Measurements from ENCODE around the gene ANKRD33. TPM values are rescaled to one million over a fixed set of nuclear protein-coding genes. Genes with fewer than 3 reads are reported as not detected.

The ANKRD33 gene
- total RNA-seq, 1 experiment from 2014 or later = not detected

DNA sequence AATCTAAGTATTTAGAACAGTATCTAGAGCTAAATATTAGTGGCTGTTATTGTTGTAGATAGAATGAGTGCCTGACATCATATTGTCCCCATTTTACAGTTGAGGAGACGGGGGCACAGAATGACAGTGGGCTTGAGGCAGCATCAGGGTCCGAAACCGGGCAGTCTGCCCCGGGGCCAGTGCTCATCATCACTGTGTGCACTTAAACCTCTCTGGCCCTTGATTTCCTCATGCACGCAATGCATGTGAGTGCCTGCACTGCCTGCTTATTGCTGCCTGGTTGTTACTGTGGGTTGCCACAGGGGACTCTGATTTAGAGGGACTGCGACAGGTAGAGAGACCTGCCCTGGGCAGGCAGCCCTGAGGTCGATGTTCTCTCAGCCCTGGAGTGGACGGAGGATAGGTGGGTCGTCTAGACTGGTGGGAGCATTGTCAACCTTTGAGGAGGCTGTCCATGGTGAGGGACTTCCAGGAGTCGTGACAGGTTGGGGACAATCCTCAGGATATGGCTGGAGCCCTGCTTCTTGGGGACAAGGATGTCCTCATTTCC is 29.2 kb downstream of the ANKRD33 start:
- DNase-seq (ENCODE audit: low read depth) = no peak

DNA sequence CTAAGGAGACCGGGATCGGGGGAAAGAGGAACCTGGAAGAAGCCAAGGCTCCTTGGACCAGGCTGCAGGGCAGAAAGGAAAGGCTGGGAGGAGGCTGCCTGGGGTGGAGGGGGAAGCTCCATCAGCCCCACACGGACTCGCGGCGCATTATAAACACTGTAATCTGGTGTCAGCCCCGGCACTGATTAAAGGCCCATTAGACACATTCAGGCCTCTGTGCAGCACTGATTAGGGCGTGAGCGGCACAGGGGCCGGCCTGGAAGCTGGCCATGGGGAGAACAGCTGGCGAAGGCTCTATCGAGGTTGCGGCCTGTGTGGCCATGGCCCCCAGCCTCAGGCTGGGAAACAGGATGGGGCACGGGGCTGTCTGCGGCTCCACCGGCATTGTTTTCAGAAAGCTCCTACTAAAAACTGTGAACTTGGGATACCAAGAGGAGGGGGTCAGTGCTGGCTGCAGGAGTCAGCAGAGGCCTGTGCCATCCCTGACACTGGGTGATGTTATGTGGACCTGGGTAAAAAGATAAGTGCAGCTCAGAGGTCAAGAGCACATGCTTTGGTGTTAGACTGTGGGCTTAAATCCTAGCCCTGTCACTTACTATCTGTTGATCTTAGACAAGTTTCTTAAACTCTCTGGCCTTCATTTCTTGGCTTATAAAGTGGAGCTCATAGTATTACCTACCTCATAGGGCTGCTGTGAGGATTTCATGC is 30.0 kb downstream of the ANKRD33 start:
- DNase-seq (ENCODE audit: low read depth) = no peak

DNA sequence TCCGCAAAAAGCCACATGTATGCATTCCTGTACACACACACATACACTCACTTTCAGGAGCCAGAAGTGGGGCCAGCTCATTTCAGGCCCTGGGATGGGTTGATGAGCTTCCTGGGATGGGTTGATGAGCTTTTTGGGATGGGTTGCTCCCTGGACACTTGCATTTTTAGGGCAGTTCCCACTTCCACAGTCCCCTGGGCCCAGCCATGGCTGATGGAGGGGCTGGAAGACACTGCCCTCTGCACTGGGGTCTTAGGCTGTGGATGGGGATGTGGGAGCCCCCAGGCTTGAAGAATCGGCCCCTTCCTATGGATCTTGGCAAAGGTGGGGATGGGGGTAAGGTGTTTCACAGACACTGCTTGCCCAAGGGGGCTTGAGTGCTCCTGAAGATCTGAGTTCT is 32.1 kb downstream of the ANKRD33 start:
- DNase-seq (ENCODE audit: low read depth) = no peak

DNA sequence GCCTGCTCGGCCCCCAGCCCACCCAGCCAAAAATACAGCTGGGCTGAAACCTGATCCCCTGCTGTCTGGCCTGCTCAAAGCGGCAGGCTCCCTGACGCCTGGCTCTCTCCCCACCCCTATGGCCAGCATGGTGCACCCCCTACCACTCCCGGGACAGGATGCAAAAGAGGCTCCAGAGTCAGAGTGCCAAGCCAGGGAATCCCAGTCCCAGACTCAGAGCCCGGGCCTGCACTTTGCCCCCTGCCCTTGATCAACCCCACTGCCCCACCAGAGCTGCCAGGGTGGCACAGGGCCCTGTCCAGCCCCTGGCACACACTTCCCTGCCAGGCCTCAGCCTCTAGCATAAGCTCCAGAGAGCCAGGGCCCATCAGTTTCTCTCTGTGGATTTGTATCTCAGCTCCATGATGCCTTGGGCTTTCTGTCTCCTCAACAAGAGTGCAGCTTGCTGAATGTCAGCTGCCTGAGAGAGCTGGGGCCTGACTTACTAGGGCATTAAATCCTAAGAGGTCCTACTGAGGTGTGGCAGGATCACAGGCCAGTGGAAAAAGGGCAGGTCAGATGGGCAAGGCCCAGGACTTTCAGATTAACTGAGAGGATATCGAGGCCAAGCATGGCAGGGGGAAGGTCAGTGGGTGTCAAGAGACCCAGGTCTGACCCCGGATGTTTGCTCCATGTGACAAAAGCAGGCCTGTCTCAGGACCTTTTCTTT is 33.3 kb downstream of the ANKRD33 start:
- DNase-seq (ENCODE audit: low read depth) = no peak

DNA sequence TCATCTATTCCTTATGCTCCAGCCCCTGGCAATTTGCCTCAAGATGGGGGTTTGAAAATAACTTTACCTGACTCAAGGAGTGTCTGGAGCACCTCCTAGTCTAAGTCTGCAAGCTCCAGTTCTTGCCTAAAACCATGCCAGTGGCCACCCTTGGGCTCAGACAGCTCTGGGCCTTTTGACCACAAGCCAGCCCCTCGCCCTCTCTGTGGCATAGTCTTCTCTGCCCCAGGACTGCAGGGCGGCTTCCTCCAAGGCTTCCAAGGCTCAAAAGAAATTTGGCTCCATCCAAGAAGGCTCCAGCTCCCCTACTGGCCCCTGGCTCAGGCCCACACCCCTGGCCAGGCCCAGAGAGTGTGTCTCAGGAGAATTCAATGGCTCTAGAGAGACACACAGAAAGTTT is 34.2 kb downstream of the ANKRD33 start:
- DNase-seq (ENCODE audit: low read depth) = no peak

DNA sequence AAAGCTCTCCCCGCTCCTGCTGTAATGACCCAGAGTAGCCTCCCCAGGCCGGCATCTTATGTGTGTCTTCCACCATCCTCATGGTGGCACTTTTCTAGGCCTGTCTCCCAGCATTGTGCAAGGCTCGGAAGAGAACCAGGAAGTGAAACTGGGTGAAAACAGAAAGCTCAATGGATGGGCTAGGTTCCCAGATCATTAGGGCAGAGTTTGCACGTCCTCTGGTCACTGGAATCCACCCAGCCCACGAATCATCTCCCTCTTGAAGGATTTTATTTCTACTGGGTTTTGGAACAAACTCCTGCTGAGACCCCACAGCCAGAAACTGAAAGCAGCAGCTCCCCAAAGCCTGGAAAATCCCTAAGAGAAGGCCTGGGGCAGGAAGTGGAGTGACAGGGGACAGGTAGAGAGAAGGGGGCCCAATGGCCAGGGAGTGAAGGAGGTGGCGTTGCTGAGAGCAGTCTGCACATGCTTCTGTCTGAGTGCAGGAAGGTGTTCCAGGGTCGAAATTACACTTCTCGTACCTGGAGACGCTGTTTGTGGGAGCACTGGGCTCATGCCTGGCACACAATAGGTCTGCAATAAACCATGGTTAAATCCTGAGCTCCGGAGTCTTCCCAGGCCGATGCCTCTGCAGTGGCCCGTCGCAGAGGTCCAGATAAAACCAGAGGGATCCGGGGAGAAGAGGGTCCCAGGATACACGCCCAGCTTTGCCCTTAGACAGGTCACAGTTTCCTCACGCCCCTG is 35.0 kb downstream of the ANKRD33 start:
- DNase-seq (ENCODE audit: low read depth) = peak; percentile 21

DNA sequence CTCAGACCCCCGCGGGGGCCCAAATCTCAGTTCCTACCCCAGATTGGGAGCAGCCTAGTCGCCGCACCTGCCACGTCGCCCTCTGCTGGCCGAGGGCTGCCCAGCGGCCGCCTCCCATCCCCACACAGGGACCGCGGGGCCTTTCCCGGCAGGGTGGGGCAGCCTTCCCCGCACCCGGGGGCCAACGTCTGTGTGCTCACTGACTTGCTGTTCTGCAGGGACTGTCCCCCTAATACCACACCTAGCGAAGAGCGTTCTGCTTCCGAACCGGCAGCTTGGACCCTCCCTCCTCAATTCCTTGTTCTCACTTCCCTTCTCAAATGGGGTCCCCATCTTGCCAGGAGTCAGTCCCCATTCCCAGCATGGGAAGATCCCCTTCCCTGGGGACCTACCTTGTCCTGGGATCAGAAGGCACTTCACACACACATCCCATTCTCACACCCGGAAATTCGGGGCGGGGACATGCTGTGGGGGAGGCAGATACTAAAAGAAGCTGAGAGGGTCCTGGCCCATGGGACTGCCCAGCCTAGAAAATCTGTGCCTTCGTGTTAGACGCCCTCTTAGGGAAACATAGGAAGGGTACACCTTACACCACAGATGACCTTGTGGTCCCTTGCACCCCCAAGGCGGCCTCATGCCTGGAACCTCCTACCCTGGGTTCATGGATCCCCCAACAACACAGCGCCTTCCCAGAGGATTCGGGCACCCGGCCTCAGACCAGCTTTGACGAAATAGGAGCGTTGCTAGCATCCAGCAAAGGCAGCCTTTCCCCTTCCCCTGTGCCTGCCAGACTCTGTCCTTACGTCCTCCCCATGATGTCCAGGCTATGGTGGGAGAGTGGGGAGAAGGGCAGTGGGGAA is 35.8 kb downstream of the ANKRD33 start:
- DNase-seq (ENCODE audit: low read depth) = no peak

DNA sequence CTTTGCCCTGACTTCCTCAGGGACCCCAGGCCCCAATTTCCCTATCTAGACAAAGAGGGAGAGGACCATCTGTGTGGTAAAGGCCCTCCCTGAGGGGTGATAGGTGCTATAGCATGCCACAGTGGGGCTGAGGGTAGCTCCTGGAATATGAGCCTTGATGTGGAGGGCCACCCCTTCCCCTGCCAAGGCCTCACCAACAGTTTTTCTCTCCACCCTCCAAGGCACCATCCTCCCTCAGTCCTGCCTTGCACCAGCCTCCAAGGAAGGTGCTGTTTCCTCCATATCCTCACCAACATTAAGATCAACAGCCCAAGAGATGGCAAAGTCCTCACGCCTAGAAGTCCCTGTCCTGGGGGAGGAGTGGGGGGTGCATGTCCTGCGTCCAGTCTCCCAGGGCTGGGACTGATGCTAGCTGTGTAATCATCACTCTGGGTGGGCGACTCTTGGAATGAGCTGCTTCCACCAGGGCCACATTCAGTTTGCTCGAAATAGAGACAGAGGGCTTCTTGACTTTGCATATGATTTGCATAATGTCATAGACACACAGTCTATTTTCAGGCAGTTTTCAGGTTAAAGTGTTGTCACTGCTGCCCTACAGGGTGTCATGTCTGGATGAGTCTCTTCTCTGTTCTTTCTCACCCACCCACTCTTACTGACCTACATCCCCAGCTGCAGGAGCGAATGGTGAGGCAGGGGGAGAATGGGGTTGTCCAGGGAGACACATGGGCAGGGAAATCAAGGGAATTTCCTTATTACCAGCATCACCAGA is 36.8 kb downstream of the ANKRD33 start:
- no peak for DNase-seq (ENCODE audit: low read depth)

DNA sequence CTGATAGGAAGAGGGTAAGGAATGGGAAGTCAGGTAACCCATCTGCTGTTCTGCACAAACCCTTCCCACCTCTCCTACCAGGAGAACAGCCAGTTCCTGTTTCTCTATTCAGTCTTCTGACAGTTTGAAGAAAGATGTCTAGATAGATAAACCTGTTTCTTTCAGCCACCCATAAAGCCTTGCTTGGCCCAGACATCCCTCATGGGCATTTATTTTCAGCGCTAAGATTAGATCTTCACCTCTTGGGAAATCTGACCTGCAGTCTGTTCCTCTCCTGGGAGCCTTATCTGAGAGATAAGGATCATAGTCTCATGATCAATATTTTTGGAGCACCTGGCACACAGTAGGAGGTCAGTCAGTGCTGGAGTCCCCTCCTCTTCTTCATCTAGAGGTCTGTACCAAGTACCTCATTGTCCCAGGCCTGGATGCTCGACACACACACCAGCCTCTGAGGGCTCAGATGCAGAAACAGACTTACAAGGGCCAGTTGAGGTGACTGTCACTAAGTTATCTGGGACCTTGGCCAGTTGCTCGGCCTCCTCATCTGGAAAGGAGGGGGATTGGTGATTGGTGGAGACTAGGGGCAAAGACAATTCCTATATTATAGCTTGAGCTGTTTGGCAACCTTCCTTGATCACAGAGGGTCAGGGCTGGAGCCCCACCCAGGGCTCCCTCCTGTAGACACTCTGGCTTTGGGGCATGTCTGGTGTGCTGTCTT is 37.6 kb downstream of the ANKRD33 start:
- no peak for DNase-seq (ENCODE audit: low read depth)

DNA sequence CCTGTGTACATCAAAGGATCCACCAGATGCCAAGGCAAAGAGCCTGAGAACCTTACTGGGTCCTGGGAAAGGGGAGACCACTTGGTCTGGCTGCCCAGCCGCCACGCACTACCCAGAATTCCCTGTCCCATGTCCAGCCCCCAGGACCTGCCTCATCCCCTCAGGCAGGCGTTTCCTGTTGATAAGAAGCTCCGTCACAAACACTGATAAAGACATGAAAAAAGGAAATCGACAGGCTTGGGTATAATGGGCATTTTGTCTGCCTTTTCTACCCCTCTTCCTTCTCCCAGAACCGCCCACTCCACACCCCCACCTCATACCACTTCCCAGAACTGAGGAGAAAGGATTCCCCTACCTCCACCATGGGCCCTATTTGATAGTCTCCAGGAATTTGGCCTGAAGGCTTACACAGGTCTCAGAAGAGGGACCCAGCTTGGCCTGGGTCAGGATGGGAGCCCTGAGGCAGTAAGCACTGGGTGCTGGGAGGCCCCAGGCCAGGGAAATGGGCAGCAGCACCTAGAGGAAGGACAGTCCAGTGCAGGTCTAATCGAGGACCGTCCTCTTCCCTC is 38.2 kb downstream of the ANKRD33 start:
- no peak for DNase-seq (ENCODE audit: low read depth)

DNA sequence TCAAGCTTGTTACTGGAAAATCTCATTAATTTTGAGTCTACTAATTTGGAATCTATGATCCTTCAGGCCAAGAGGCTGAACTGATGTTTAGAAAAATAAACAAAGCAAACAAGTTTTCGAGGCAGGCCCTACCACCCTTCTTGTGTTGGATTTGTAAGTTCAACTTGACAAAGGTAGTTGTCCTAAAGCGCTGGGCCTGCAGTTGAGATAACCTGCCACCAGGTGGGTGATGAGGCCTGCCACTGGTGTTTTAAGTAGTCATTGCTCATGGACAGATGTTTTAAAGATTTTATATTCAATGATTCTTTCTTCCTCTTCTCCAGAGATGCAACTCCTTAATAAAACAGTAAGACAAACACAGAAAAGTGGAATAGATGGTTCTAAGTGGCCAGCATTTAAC is 38.8 kb downstream of the ANKRD33 start:
- no peak for DNase-seq (ENCODE audit: low read depth)

DNA sequence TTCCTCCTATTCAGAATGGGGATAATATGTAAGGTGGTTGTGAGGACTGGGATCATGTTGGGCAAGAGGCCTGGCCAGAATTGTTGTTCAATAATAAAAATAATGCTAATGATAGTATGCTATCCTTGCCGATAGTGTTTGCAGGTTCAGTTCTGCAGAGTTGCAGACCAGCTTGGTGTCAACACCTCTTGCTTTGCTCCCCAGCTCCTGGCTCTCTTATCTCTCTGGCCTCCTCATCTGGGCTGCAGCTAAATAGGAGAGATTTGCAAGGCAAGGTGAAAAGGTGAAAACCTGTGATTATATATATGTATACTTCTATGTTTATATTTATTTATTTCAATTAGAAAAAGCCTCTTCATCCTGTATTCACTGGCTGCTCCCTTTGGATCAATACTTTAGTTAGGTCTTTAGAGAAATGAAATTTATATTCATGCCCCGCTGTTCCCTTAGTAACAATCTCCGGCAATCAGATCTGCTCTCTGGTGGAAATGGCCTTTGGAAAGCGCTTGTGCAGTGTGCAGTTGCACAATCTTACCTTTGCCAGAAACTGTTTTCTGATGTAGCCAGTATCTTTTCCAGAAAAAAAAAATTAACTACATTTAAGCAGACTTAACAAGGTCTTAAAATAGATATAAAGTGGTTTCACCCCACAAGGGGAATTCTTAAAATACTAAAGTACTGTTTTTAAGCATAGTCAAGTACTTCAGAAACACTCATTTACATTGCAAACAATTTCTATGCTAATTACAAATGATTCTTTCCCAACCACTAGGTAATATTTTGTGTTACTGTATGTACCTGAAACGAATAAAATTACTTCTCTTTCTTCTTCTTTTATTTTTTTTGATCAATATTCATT is 44.5 kb downstream of the ANKRD33 start:
- DNase-seq (ENCODE audit: low read depth) = no peak

DNA sequence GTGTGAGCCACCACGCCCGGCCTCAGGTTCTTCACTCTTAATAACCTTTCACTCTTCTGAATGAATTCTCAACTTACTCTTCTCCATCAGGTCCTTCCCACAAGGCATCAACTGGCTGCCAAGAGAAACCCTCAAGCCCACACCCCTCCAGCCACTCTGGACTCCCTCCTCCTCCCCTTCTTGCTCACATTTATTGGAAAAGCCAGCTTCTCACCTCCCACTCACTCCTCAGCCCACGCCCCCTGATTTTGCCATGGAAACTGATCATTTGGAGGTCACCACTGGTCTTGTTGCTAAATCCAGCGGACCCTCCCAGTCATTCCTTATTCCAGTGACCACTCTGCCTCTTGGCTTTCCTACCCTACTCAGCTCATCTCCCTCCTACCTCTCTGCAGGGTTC is 46.2 kb downstream of the ANKRD33 start:
- DNase-seq (ENCODE audit: low read depth) = no peak

DNA sequence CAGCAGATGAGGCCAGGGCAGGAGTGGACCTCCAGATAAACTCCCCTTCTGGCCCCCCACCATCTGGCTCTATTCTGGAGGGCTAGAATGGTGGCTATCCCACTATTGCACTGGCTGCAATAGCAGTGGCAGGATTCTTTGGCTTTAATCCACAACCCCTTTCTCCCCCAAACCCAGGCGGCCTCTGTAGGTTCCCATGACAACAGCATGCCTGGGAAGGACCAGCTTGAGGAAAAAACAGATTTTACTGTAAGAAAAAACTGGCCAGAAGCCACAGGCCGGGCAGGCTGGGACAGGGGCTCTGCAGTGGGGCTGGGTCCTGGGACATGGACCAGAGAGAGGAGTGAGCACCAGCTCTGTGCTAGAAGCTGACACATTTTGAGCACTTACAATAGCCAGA is 50.0 kb downstream of the ANKRD33 start:
- no peak for DNase-seq (ENCODE audit: low read depth)

DNA sequence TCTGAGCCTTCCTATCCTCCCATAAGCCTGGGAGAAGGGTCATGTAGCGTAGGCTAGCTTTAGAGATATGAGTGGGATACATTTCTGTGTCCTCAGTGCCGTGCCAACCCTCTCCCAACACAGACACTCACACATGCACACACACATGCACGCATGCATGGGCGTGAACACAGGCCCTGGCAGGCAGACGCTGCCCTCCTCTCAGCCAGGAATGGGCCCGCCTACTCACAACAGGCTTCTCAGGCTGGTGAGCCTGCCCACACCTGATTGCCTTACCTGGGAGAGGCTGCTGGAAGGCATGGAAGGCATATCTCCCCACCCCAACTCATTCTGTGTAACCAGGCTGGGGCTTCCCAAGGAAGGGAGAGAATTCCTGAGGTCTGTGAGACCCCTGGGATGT is 50.8 kb downstream of the ANKRD33 start:
- no peak for DNase-seq (ENCODE audit: low read depth)

DNA sequence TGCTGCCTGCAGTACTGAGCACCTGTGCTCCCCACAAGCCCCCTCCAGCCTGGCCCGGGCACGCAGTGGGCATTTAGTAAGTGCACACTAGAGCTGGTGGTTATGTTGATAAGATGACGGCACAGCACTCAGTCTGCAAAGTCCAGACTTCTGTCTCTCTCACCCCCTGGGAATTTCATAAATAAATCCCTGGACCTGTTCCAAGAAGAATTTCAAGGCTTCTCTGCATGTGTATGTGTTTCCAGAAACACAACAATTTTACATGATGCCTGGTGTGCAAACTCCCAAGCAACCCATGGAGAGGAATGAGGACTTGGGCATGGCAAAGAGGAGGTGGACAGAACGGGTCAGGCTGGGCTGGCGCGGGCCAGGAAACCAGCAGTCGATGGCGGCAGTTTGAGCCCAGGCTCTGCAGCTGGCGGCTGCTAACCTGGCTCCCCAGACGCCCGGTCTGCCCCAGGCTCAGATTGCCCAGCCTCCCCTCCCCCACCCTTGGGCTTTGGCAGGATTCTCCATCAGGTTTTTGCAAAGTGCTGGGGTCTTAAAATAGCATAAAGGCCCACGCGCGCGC is 53.2 kb downstream of the ANKRD33 start:
- no peak for DNase-seq (ENCODE audit: low read depth)

Data from RPMI7951 (cell line).